NCI-H524 (cell line): ENCODE data around the gene ATOH7.
A peak's percentile ranks its signal among the peaks of the same experiment; 100 is the strongest.
"Not testable (repeated sequence)": the region's sequence is repeated elsewhere in the genome, so short reads cannot be mapped to it uniquely, and the experiment has no call there.

Experiments
- DNase-seq, 2 experiments: peaks; one replicate each; lab custom pipeline; 2025; lab: John Stamatoyannopoulos, UW

Gene ATOH7

DNA sequence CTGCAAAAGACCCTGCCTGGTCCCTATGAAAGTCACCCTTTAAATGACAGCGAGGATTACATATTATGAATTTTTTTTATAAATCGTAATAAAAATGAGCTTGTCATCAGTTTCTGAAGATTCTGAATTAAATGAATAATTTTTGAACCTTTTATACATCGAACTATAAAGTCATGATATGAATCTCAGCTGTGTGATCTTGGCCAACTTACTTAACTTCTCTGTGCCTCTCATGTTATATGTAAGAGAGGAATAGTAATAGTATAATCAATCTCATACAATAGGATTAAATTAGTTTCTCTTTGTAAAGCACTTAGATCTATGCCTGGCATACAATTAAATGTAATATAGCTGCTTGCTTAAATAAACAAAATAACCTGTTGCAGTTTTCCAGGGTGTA, 5.3 kb upstream of the ATOH7 start:
- no peak for DNase-seq

DNA sequence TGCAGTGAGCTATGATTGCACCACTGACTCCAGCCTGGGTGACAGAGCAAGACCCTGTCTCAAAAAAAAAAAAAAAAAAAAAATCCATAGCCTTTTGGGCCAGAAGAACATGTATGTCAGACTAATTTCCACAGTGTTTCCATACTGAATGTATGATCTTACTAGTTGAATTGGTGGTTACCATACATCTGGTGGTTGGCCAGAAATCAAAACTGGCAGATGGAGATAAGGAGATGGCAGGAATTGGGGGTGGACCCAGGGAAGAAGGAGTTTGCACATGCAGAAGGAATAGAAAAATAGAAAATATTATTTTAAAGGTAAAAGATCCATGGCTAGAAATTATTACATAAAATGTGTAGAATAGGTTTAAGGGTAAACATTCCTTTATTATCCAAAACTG, 3.7 kb upstream of the ATOH7 start:
- peak; percentile 12 to 42 for DNase-seq

DNA sequence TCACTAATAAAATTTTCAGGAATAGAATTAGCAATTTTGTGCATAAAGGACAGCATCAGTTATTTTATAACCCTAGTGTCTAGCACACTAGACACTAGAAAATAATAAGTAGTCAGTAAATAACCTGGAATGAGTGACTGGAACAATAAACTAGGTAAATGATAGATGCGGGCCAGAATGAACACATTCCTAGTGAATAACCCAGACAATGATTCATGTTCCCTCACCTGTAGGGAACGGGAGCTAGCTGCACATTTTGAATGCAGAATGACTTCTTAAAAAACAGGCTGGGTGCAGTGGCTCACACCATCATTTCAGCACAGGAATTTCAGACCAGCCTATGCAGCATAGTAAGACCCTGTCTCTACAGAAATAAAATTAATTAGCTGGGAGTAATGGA, 3.2 kb upstream of the ATOH7 start:
- no peak for DNase-seq

DNA sequence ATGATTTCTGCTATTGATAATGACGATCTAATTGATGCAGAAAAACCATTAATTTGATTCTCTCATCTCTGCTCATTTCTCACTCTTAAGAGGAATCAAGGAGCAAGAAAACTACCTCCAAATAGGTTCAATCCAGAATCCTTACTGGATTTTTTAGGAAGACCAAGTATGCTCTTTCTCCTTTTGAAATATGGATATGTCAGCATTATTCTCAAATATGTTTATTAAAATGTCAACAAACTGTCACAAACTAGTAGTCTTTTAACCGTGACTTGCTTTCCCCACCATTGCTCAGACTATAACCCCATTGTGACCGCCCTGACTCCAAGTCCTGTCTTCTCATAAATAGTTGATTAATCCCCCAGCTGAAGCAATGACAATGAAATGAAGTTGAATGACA, 1.1 kb upstream of the ATOH7 start:
- DNase-seq = no peak

DNA sequence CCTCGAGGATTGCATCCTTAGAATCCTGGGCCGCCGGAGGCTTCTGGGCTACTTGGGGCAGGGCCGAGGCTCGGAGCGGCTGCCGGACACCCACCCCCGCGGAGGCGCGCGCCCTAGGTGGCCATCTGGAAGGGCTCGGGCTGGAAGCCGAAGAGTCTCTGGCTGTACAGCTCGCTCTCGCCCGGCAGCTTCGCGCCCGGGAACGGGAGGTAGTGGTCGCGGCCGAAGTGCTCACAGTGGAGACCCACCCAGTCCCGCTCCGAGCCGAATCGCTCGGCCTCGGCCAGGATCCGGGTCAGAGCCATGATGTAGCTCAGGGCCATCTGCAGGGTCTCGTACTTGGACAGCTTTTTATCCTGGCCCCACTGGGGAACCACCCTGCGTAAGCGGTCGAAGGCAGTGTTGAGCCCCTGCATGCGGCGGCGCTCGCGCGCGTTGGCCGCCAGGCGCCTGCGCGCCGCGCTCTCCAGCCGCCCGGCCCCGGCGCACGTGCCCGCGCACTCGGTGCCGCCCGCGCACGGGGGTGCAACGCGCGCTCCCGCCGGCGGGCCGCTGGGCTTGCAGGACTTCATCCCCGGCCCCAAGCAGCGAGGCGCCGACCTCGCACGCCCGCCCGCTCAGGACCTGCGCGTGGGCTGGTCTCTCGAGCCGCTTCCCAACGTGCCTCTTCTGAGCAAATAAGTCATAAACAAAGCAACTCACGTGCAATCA, 652 bp downstream of the ATOH7 start:
- peak; percentile 52 to 66 for DNase-seq

DNA sequence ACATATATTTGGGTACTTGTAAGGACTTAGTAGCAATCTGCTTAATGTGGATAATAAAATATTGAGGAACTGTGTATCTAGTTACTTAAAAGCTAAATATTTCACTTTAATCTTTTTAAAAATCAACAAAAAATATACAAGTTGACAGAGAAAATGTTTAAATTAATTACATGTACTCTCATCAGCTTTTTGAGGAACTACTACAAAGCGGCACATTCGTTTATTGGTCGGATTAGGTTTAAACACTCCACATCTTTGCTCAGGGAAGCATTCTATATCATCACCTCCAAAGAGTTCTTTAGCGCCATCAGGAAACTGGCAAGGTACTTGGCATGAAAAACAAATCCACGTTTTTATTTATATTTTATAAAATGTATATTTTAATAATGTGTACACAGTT, 1.6 kb downstream of the ATOH7 start:
- no peak for DNase-seq

DNA sequence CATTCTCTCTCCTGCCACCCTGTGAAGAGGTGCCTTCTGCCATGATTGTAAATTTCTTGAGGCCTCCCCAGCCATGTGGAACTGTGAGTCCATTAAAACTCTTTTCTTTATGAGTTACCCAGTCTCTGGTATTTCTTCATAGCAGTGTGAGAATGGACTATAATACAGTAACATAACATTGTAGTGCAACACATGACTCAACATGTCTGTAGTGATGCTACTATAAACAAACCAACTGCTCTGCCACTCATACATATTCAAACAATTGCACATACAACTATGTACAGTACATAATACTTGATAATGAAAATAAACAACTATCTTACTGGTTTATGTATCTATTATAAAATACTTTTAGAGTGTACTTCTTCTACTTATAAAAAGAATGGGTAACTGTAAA, 7.1 kb downstream of the ATOH7 start:
- DNase-seq = no peak

DNA sequence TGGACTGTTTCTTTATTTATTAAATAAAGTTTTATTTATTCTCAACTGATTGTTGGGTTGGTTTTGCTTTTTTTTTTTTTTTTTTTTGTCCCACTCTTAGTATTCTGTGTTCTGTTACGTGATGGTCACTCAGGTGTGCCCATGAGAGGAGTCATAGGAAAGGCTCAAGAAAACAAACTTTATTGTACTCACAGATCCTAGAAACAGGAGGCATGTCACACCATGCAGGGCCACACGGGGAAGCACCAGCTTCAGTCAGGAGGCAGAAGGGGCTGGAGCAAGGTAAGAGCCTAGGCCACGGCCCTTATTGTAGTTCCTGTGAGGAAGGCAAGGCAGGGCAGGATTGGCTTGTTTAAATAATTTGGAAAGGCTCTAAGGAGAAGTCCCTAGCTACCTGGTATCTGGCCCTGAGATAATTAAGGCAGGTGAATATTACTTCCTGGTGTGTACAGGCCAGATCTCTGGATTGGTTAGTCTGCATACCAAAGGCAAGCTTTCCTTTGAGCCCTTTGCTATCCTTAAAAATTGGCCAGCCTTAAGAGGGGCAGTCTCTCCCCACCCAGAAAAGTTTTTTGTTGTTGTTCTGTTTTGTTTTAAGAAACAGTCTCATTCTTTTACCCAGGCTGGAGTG, 8.3 kb downstream of the ATOH7 start:
- DNase-seq = peak in 1 of 2 experiments; percentile 8

DNA sequence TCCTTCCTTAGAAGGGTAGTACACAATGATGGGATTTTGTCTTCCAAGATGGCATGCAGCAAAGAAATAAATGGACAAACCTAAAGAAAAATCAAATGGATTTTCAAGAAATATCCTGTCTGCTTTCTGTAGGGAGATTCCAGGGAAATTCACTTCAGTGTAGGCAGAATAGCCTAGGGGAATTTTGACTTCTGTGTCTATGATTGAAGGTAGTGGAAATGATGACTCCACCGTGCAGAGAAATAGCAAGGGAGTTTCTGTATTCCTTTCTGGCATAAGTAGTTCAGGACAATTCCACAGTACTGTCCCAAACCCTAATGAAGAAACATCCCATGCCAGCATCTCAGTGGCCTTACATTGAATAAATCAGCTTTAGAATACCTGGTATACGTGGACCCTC, 9.5 kb downstream of the ATOH7 start:
- DNase-seq = no peak

DNA sequence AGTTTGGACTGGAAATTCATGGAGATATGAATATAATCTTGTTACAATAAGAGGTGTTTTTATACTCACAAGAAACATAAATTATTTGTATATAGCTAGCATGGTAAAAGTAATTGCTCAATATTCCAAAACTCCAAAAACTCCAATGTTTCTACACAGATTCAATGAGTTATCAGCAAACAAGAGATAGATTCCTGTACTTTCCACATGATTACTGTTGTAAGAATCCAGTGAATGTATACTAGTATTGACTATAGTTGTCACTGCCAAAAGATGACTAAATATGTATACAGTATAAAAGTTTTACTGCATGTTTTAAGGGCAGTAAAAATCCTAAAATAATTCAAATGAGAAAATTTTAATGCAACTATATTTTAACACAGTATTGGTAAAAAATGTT, 10.7 kb downstream of the ATOH7 start:
- DNase-seq = no peak

DNA sequence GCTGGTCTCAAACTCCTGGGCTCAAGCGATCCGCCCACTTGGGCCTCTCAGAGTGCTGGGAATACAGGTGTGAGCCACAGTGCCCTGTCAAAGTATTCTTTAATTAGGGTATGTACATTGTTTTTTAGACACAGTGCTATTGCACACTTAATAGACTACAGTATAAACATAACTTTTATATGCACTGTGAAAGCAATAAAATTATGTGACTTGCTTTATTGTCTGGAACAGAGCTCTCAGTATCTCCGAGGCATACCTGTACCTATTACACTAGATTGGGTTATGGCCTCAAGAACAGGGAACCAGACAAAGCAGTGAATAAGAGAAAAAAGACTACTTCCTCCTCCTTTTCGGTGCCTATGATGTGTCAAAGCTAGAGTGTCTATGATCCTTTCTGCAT, 13.1 kb downstream of the ATOH7 start:
- no peak for DNase-seq

DNA sequence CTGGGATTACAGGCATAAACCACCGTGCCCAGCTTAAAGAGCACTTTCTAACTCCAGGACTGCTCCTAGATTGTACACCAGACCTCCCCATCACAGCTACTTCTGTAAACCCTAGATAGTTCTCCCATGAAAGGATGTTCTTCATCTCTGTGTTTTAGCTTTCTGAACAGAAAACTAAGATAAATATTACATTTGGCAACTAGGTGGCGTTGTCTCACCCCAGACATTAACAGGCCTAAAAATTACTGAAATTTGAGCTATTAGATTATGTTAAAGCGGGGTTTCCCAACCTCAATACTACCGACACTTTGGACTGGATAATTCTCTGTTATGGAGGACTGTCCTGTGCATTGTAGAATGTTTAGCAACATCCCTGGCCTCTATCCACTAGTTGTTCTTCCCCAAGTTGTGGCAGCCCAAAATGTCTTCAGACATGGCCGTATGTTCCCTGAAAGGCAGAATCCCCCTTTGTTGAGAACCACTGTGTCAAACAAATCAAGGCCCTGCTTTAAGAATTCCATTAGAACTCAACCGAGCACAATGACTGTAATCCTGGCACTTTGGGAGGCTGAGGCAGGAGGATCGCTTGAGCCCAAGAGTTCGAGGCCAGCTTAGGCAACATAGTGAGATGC, 19.1 kb downstream of the ATOH7 start:
- DNase-seq = peak in 1 of 2 experiments; percentile 17

DNA sequence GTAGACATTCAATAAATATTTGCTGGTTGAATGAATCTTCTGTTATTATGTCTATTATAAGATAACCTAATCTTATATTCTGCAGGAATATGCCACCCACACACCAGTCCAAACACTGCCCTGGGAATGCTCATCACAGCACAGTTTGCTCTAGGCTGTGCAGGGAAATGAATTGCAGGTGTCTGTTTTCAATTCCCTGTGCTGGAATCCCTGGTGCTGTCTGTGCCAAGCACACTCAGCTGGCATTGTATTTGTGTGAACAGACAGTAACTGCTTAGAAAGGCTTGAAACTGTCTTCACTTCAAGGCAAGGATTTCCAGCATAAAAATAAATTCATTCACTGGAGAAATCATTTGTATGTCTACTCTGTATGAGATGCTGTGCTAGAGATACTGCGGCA, 20.2 kb downstream of the ATOH7 start:
- DNase-seq = no peak

DNA sequence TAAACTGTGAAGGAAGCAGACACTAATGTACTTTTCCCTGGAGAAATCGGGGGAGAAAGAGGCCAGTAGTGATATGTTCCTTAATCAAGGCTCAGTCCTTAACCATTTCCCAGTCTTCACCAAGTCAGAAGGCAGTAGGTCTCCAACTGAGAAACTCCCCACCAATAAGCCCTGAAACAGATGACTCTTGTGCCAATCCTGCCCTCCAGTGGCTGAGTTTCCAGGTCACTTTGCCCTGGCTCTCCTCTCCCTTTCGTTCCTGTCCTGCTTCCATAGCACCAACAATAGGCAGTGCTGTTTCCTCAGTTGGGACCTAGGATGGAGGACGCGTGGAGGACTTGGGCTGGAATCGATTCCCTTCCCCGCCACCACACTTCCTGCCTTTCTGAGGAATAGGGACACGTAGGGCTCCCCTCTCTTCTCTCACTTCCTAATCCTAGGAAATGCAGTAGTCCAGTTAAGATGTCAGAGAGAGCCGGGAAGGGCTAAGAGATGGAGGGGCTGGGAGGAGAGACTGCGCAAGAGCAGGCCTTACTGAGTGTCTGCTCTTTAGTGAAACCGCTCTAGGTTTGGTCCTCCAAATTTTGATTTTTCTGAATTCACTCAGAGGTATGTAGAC, 23.4 kb downstream of the ATOH7 start:
- peak; percentile 23 to 63 for DNase-seq

DNA sequence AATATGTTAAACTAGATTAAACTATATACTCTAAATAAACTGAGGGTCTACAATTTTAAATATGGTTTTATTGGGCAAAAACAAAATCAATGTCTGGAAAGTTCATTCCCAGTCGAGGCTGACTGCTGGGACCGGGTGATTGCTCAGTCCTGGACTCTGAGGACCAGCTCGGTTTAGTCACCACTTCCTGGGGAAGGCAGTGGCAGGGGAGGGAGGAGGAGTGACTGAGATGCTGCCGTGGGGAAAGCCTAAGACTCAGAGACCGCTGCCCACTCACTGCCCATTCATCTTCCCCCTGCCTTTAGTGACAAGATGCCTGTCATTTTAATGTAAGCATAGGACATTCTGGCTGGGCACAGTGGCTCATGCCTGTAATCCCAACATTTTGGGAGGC, 29.0 kb downstream of the ATOH7 start:
- DNase-seq = no peak

DNA sequence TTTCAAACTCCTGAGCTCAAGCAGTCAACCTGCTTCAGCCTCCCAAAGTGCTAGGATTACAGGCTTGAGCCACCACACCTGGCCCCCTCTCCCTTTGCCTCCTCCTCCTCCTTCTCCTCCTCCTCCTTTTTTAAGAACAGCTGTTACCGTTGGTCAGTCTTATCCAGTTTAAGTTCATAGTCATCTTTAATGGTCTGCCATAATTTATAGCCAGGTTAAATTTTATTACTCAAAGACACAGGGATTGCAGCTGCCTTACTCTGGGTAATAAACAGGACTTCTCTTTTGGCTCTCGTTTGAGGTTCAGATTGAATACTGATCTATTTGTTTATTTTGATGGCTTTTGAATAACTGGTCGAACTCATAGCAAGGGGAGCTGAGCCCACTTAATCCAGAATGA, 35.2 kb downstream of the ATOH7 start:
- no peak for DNase-seq

DNA sequence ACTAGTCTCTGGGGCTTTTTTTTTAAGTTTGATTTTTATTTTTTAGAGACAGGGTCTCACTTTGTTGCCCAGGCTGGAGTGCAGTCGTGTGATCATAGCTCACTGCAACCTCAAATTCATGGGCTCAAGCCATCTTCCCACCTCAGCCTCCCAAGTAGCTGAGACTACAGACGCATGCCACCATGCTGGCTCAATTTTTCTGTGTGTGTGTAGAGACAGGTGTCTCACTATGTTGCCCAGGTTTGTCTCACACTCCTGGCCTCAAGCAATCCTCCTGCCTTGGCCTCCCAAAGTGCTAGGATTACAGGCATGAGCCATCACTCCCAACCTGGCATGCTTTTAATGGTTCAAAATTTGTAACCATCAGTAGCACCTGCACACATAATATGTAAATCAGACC, 36.1 kb downstream of the ATOH7 start:
- not testable (repeated sequence) for DNase-seq

DNA sequence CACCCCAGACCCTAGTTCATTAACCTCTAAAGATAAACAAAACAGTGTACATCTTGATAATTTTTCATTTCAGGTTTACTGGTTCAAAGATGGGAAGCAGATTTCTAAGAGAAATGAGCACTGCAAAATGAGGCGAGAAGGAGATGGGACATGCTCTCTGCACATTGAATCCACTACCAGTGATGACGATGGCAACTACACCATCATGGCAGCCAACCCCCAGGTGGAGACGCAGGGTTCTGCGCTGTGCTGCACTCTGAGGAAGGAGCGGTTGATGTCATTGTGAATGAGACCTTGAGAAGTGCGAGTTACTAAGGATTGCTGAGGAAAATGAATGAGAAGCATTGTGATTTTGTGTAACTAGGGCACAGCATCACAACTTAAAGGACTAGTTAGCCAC, 37.6 kb downstream of the ATOH7 start:
- no peak for DNase-seq

DNA sequence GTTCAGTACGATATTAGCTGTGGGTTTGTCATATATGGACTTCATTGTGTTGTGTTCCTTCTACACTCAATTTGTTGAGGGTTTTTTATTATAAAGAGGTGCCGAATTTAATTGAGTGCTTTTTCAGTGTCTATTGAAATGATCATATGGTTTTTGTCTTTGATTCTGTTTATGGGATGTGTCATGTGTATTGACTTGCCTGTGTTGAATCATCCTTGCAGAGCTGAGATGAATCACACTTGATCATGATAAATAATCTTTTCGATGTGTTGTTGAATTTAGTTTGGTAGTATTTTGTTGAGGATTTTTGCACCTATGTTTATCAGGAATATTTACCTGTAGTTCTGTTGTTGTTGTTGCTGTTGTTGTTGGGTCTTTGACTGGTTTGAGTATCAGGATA, 39.8 kb downstream of the ATOH7 start:
- no peak for DNase-seq

DNA sequence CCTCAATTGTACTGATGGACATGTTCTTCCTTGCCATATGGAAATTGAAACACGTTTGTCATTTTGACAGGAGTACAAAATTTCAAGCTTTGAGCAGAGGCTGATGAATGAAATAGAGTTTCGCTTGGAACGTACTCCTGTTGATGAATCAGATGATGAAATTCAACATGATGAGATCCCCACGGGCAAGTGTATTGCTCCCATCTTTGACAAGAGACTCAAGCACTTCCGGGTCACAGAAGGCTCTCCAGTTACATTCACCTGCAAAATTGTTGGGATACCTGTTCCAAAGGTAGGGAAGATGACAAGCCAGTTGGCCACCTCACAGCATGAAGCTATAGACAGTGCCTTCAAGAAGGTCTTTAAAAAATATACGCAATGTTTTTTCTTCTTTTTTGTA, 43.1 kb downstream of the ATOH7 start:
- no peak for DNase-seq

DNA sequence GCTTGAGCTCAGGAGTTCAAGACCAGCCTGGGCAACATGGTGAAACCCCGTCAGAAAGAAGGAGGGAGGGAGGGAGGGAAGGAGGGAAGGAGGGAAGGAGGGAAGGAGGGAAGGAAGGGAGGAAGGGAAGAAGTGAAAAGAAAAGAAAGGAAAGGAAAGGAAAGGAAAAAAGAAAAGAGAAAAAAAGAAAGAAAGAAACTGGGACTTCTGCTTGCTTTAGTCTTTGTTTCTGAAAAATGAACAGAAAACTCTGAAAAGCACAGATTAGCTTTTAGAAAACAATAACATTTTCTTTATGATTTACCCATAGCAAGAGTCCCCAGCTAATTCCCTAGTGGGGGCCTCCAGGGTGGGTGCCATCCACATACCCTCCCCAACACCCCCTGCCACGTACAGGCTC, 46.8 kb downstream of the ATOH7 start:
- DNase-seq = no peak

DNA sequence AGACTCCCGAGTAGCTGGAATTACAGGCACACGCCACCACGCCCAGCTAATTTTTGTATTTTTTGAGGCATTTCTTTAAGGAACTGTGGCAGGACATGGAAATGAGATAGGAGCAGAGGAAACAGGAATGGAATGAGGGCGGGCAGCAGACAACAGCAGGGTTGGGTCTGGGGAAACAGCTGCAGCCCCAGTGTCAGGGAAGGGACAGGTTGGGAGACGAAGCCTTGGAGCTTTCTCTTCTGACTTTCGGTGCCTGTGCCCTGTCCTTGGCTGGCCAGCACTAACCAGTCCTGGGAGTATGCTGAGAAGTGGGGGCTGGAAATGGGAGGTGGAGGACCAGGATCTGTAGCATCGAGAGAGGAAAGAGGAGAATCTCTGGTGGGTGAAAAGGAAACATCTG, 47.4 kb downstream of the ATOH7 start:
- DNase-seq = no peak
